Stomach (tissue), 4 donors: ENCODE data around the gene NDUFB2.

Experiments used
- EP300 ChIP-seq: sonication (generic); formaldehyde crosslinking; IDR thresholded peaks from one replicate; pipeline ENCODE4 v1.6.1; 2017; ENCODE audit warnings: antibody characterized with exemption
- POLR2A ChIP-seq, 4 donors: fragments of 450-650 bp; IDR thresholded peaks; one replicate each; pipeline ENCODE4 v1.6.1; 2016; ENCODE audit warnings: antibody characterized with exemption in 4 of 4, control low read depth in 2 of 4, mild to moderate bottlenecking in 1 of 4, moderate library complexity in 1 of 4
- TF ChIP-seq, protein P1 (sequence below), 7 experiments: fragments of 450-650 bp in 4 of 7; fragments of 200-600 bp in 3 of 7; sonication (generic) in 3 of 7; IDR thresholded peaks; one replicate each; pipeline ENCODE4 v1.5.1; 2016 to 2019; ENCODE audit warnings: antibody characterized with exemption in 7 of 7, control low read depth in 2 of 7, mild to moderate bottlenecking in 1 of 7

GRCh38 chr7:140672382-140673062 lies 24.0 kb upstream of the NDUFB2 start, which contains the start of gene ADCK2:
- TF ChIP-seq, protein P1, sequence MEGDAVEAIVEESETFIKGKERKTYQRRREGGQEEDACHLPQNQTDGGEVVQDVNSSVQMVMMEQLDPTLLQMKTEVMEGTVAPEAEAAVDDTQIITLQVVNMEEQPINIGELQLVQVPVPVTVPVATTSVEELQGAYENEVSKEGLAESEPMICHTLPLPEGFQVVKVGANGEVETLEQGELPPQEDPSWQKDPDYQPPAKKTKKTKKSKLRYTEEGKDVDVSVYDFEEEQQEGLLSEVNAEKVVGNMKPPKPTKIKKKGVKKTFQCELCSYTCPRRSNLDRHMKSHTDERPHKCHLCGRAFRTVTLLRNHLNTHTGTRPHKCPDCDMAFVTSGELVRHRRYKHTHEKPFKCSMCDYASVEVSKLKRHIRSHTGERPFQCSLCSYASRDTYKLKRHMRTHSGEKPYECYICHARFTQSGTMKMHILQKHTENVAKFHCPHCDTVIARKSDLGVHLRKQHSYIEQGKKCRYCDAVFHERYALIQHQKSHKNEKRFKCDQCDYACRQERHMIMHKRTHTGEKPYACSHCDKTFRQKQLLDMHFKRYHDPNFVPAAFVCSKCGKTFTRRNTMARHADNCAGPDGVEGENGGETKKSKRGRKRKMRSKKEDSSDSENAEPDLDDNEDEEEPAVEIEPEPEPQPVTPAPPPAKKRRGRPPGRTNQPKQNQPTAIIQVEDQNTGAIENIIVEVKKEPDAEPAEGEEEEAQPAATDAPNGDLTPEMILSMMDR (IDR thresholded peaks at IDR 0.05): no peak
- TF ChIP-seq POLR2A (IDR thresholded peaks at IDR 0.05) (no peak), EP300 (no peak)
